Measurements from ENCODE around the gene UVRAG. TPM values are rescaled to one million over a fixed set of nuclear protein-coding genes. Genes with fewer than 3 reads are reported as not detected.

UVRAG gene
- total and polyA plus RNA-seq, 2 of the 13 experiments (the other 11 are each of a cell fraction or from before 2014, with no cell fraction given) = 9.7 to 17.3 TPM

- TF ChIP-seq ATF3 (CRISPR knock-in tag; IDR thresholded peaks at IDR 0.05) (no peak), ATF2 (CRISPR knock-in tag; IDR thresholded peaks at IDR 0.05) (no peak), ZNF7 (CRISPR knock-in tag; IDR thresholded peaks at IDR 0.05) (no peak)
Observed at GRCh38 chr11:75939516-75939915, 124.5 kb downstream of the UVRAG start (continued).

GRCh38 chr11:75939992-75940391 lies 125.0 kb downstream of the UVRAG start:
- ChIA-PET POLR2A (no interaction called here), CTCF (ENCODE audit: low intra/inter-chr PET ratio, low total read pairs) (no interaction called here)
- no peak overlapping the region for H3K4me3 ChIP-seq (replicated peaks in 1 of 3; ENCODE audit: insufficient read depth in 1 of 3, low read depth in 2 of 3, low read length in 3 of 3)
- H3K27me3 ChIP-seq (ENCODE audit: control insufficient read depth in 1 of 2, insufficient read depth in 2 of 2, low read length in 2 of 2) = no peaks in the 10 kb centered on the region
- intact Hi-C loops (cut with micrococcal nuclease; ENCODE audit: unreplicated experiment) (no loop called here), in situ Hi-C loops (cut with HindIII; ENCODE audit: extremely low pct_ligation_motif_present, low pct_unique_long_range_greater_than_20kb) (no loop called here)
- no peaks in the 10 kb centered on the region for H4K20me1 ChIP-seq (ENCODE audit: insufficient read depth, low read length)
- H3K9ac ChIP-seq (ENCODE audit: insufficient read depth, low read depth, low read length) = no peak overlapping the region
- no peak overlapping the region for H2AFZ ChIP-seq (ENCODE audit: low read length)
- FAIRE-seq (no peak), ATAC-seq (no peak), DNase-seq (ENCODE audit: low spot score) (no peak)
- no peak overlapping the region for H3K4me2 ChIP-seq (ENCODE audit: low read depth, low read length)
- WGBS (ENCODE audit: low lambda C conversion rate) = 100% methylated on average over 1 of the region's 1 CpG
- H3K36me3 ChIP-seq (replicated peaks in 1 of 2; ENCODE audit: control insufficient read depth in 1 of 2, insufficient read depth in 2 of 2, low read length in 2 of 2) = no peaks in the 10 kb centered on the region; a peak in 1 of 5 replicates
- BruUV-seq (replicated peaks) = no TSS peak
- no peak overlapping the region for H3K27ac ChIP-seq (ENCODE audit: extremely low read length, insufficient read depth, low read length)
- no peaks in the 10 kb centered on the region for H3K4me1 ChIP-seq (ENCODE audit: insufficient read depth, low read length)
- H3K79me2 ChIP-seq (ENCODE audit: insufficient read depth, low read length) = no peaks in the 10 kb centered on the region
- TF ChIP-seq ZNF275 (CRISPR knock-in tag; IDR thresholded peaks at IDR 0.05; ENCODE audit: borderline replicate concordance) (no peak), HOXA9 (CRISPR knock-in tag; IDR thresholded peaks at IDR 0.05; ENCODE audit: borderline replicate concordance) (no peak), JUNB (CRISPR knock-in tag; IDR thresholded peaks at IDR 0.05; ENCODE audit: borderline replicate concordance) (no peak), THAP7 (CRISPR knock-in tag; IDR thresholded peaks at IDR 0.05) (no peak), PHF5A (CRISPR knock-in tag; IDR thresholded peaks at IDR 0.05; ENCODE audit: low read depth, unreplicated experiment) (no peak), TARDBP (CRISPR knock-in tag; IDR thresholded peaks at IDR 0.05) (no peak), KDM3A (CRISPR knock-in tag; IDR thresholded peaks at IDR 0.05; ENCODE audit: low read depth) (no peak)
- no peaks in the 10 kb centered on the region for H3K9me3 ChIP-seq (ENCODE audit: low read length)

All from HepG2 (cell line).